ENCODE results near the gene CCDC112.

DNA sequence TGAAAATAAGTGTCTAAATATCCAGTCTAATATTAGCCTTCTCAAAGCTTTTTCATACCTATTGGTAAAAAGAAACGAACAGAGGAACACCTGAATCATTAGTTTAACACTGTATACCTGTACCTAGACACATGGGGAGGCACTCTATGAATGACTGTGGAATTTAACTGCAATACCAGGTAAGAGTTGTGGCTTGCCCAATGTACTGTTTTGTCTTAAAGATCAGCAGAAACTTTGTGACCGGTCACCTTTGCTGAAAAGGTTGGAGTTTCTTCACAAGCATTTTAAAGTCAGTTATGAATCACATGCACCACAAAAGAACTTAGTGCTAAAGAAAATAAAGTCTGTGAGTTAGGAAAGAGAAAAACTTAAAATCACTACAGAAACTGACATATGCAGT, 36.2 kb downstream of the CCDC112 start:
- TF ChIP-seq EGR1 (IDR thresholded peaks at IDR 0.05) (no peak), MAX (IDR thresholded peaks at IDR 0.05) (no peak), YY1 (IDR thresholded peaks at IDR 0.05; ENCODE audit: low read depth) (no peak), REST (IDR thresholded peaks at IDR 0.05; ENCODE audit: low read depth) (no peak), CREB1 (IDR thresholded peaks at IDR 0.05; ENCODE audit: low read depth) (no peak), CEBPB (IDR thresholded peaks at IDR 0.05) (no peak), EP300 (IDR thresholded peaks at IDR 0.05; ENCODE audit: borderline replicate concordance) (no peak), FOXM1 (IDR thresholded peaks at IDR 0.05; ENCODE audit: borderline replicate concordance, low read depth) (no peak), TAF1 (IDR thresholded peaks at IDR 0.05; ENCODE audit: low read depth) (no peak), RAD21 (IDR thresholded peaks at IDR 0.05; ENCODE audit: low read depth) (no peak), NFIC (IDR thresholded peaks at IDR 0.05) (no peak), TEAD4 (IDR thresholded peaks at IDR 0.05) (no peak)
- TF ChIP-seq, protein P1, sequence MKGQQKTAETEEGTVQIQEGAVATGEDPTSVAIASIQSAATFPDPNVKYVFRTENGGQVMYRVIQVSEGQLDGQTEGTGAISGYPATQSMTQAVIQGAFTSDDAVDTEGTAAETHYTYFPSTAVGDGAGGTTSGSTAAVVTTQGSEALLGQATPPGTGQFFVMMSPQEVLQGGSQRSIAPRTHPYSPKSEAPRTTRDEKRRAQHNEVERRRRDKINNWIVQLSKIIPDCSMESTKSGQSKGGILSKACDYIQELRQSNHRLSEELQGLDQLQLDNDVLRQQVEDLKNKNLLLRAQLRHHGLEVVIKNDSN (IDR thresholded peaks at IDR 0.05): no peak

Data from Ishikawa (cell line).